GM21360 (cell line): ENCODE results near the gene ANK2.

Experiments used
- ATAC-seq: cut with Tn5 transposase; IDR thresholded peaks from one replicate; pipeline ENCODE4 v1.9.1; 2021; ENCODE audit warnings: mild to moderate bottlenecking, moderate library complexity; ENCODE audit not compliant: unreplicated experiment

Gene ANK2

DNA sequence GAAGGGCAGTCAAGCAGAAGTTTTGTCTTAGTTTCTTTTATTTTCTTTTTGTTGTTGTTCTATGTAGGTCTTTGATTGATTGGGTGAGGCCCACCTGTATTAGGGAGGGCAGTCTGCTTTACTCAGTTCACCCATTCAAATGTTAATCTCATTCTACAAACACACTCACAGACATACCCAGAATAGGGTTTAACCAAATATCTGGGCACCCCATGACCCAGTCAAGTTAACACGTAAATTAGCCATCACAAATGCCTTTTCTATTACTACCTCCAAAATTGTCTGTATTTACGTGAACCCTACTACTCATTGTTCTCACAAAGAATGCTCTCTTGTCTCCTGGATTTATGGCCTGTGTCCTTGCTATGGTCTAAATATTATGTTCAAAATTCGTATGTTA, 339.7 kb downstream of the ANK2 start:
- no peak for ATAC-seq

DNA sequence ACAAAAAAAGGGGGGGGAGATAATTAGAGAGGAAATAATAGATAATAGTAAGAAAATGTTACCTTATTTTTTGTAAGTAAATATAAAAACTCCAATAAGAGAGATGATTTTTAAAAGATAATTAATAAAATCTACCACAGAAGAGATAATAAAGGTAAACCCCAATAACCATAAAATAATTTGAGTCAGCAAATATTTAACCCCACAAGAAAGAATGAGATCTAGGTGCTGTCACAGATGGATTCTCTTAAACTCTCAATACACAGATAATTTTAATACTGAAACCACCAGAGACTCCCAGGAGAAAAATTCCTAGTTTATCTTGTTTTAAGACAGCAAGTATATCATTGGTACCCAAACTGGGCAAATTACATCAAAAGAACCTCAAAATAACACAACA, 341.4 kb downstream of the ANK2 start:
- ATAC-seq = no peak

DNA sequence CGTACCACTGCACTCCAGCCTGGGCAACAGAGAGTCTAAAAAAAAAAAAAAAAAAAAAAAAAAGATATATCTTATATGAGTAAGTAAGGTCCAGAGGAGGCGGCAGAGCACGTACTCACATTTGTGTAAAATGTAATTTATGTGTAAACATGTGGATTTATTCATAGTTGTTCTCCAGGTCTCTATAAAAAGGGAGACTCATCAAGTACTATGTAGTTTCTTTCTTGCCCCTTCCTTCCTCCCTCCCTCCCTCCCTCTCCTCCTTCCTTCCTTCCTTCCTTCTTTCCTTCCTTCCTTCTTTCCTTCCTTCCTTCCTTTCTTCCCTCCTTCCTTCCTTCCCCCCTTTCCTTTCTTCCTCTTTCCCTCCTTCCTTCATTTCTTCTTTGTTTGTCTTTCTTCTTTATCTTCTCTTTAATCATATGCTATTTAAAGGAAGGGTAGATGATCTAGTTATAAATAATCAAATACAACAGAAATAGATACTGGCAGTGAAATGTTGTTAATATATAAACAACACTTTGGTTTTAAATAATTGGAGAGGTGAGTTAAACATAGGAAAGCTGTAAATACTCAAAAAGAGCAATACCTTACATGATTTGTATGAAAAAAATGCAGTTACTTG, 344.8 kb downstream of the ANK2 start:
- ATAC-seq = no peak

DNA sequence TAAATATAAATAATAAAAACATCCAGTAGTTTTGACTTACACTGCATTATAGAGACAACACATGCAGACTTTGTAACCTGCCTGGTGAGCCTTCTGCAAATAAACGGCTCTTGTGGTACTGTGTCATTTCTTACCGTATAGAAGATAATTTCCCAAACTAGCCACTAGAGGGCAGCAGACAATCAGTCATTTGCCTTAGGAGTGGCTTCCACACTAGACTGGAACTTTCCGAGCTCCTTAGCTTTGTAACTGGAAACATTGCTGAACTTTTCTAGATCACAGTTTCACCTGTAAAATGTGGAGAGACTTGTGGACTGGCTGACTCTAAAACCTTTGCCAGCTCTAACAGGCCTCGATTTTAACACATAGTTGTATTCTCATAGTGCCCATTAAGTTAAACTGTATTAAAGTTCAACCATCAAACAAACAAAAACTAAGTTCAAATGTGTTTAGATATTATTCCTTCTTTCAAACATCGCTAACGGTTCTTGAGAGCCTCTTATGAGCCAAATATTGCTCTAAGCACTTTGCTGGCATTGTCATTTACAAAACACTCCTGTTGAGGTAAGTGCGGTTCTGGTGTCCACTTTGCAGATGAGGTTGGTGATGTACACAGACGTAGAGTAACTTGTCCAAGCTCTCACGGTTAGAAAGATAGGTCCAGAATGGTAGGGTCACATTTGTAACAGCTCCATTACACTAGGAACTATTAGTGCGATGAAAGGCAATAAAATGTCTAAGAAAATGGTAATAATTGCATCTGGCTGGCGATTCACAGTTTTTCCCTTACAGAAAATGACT, 345.5 kb downstream of the ANK2 start:
- peak; percentile 91 for ATAC-seq

DNA sequence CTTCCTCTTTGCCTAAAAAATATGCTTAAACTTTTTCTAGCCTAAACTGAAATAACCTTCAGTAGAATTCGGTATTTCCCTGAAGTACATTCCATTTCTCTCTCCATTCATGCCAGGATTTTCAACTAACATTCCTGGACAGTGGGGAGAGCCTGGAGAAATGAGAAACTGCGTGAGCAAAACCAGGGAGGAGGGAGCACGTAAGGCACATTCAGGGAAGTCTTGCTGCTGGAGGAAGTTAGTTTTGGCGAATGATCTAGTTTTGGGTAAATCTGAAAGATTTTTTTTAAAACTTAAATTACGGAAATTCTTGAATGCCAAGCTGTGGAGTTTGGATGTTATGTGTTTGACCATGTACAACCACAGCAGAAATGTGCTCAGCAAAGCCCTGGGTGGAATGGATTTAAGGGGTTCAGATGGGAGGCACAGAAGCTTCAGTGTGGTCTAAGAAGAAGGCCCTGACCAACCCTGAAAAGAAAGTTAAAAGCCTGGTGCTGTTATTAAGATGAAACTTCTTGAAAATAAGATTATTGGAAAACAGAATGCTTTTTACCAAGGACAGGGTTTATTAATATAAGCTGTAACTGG, 347.8 kb downstream of the ANK2 start:
- ATAC-seq = no peak

DNA sequence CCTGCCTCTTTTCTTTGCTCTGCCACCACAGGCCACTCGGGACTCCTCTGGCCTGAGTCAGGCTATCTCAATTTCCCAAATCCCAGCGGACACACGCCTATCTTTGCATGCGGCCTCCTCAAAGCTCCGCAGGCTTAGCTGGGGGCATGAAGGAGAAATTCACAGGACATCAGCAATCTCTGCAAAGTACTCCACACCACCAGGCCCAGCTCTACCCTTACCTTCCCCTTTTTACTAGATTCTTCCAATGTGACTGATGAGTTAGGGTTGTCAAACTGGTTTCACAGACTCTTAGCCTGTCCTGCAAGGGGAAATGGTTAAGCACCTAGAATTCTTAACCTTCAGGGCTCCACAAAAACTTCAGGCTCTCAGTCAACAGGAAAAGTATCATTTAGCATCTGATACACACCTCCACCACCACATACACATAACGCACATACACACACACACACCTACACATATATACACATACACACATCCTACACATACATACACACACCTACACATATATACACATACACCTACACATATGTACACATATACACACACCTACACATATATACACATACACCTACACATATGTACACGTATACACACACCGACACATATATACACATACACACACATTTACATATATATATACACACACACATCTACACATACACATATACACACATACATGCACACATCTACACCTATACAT, 349.1 kb downstream of the ANK2 start:
- ATAC-seq = no peak

DNA sequence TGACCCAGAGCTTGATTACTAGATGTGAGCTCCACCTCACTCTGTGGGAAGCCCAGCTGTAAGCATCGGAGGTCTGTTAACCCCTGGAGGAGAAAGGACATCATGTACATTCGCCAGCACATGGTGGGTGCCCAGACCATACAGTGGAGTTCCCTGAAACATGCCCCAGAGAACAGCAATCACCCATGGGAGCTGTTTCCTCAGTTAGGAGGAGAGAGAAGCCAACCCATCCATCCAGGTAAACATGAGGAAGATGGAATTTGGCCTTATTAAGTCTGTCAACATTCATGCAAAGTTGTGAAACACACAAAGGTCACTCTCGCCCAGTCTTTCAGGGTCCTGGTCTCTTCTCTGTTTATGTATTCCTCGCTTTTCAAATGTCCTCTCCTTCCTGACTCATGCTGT, 354.7 kb downstream of the ANK2 start:
- no peak for ATAC-seq

DNA sequence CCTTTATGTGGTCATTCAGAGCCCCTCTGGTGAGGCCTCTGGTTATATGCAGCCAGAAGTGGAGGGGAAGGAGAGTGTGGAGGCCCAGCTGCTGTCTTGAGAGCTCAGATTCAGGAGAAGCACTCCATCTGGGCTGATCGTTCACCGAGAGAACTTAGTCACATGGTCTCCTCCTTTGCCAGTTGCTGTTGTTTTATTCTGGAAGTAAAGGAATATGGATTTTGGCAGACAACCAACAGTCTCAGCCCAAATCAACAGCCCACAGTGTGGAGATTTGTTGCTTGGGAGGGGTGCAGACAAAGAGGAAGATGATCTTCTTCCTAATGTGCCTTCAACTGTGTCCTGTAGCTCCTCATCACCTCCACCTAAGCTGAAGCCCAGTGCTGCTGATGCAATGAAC, 355.4 kb downstream of the ANK2 start:
- ATAC-seq = no peak

DNA sequence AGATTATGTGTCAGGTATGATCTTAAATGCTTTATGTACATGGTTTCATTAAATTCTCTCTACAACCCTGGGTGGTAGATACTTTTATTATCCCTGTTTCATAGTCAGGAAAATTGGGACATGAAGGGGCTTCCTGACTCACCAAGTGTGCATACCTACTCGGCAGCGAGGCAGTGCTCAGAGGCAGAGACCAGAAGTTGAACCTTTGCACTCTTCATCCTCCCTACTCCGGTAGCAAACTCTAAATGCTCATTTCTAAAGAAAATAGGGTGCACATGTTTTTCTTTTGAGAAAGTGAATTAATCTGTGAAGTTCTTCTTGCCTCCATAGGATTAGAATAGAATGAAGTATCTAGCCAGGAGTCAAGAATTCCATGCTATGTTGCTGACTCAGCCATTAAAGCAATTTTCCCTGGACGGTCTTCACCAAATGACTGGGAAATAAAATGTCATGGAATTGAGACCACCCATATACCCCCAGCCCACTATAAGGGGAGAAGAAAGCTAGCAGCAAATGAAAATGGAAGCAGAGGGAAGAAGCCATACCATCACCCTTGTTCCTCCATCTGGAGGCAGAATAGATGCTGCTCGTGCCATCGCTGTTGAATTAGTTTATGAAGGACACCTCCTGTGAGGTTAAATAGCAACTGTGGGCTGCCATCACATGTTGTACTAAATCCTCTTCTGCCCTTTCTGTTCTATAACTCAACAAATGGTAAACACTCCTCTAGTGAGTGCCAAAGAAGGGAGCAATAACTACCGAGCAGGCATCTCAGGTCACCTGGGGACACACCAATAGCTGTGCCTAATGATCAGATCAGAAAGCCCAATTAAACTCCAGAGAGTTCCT, 356.6 kb downstream of the ANK2 start:
- no peak for ATAC-seq

DNA sequence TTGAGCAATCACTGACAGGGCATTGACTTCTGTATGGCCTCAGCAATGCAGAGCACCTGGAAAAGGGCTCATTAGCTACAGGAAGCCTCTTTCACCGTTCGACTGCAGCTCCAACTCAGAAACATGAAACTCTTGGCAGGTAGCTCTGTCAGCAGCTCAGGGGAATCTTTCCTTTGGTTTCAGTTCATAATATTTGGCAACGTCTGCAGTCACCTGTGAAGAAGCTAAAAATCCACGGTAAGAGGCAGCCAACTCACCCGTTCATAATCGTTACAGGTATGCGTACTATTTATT, 357.2 kb downstream of the ANK2 start:
- ATAC-seq = no peak

DNA sequence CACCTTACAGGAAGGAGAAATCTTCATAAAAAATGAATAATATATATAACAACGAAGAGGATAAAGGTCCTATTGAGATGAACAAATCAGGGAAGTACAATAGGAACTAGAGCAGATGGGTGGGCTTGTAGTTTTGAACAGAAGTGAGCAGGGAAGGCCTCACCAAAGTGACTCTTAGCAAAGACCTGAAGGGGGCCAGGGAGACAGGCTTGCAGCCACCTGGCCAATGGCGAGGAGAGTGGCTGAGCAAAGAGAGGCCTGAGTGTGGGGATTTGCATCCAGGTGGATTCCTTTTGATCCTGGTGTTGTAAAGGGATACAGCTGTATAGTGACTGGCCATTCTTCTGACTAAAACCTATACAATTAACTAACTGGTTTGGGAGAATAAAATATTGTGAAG, 358.0 kb downstream of the ANK2 start:
- no peak for ATAC-seq

DNA sequence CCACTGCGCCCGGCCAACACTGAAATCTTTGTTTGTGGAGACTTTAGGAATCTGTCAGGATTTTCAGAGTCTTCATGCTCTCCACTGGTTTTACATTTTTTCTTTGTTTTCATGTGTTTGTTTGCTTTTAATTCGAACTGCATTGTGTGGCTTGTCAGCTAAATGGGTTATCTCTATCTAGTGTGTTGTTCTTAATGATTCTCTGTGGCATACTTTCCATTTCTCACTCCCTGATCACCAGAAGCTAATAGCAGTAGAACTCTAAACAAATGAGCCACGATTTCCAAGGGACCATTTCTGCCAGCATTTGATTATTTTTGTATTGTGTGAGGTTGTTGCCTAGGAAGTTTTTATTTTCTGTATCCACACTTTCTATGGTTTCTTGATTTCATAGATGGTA, 359.7 kb downstream of the ANK2 start:
- ATAC-seq = no peak

DNA sequence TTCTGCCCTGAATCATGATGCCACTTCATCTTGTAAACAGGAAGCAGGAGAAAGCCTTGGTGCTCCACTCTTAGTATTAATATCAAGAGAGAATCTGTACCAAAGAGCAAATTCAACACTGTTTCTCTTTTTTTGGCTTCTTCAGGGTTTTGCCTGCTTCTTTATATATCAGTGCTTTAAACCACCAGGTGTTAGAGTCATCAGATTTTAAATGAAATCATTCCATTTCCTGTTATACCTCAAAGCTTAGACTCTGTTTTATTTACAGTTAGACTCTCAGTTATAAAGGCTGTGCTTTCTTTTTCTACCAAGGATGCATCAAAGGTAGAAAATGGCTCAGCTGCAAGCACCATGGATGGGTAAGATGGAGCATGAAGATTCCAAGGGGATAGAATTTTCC, 361.2 kb downstream of the ANK2 start:
- ATAC-seq = no peak

DNA sequence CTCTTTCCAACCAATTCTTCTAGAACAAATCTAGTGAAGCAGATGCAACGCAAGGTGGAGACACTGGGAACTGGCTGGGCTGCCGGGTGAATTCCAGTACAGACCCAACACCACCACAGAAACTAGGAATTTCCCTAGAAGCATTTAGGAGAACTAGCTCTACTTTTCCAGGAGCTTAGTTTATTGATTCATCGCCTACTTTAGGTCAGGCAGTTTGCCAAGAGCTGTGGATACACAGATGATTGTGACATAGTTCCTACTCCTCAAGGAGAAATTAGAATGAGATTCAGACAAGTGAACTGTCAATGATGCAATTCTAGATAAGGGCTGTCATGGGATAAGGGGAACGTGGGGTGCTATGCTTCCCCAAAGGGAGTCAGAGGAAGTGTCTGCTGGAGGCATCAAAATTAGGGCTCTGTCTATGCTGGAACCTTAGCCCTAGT, 362.1 kb downstream of the ANK2 start:
- ATAC-seq = no peak

DNA sequence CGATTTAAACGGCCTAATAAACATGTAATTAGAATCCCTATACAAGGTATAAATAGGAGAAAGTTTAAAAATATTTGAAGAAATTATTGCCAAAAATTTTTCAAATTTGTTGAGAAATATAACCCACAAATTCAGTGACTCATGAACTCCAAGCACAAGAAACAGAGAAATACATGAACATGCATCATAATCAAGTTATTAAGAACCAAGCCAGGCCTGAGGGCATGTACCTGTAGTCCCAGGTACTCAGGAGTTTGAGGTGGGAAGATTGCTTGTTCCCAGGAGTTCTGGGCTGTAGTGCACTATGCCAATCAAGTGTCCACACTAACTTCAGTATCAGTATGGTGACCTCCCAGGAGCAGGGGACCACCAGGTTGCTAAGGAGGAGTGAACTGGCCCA, 370.2 kb downstream of the ANK2 start:
- ATAC-seq = no peak

DNA sequence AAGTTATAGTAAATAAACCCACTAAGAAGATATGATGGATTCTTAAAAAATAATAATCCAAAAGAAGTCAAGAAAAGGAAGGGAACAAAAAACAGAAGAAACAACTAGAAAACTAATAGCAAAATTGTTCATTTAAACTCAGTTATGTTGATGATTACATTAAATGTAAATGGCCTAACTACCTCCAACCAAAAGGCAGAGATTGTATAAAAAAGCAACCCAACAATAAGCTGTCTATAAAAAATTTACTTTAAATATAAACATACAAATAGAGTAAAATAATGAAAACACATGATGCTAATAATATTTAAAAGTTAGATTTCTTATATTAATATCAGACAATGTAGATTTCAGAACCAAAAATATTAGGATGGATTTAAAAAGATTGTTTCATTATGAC, 371.5 kb downstream of the ANK2 start:
- no peak for ATAC-seq

DNA sequence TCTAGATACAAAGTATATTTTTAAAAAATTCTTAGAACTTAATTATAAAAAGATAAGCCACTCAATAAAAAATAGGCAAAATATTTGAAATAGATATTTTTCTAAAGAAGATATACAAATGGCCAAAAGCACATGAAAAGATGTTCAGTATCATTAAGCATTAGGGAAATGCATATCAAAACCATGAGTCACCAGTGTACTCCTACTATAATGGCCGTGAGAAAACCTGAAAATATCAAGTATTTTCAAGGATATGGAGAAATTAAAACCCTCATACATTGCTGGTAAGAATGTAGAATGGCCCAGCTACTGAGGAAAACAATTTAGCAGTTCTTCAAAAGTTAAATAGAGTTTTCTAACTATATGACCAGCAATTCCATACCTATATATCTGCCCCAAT, 374.2 kb downstream of the ANK2 start:
- ATAC-seq = no peak

DNA sequence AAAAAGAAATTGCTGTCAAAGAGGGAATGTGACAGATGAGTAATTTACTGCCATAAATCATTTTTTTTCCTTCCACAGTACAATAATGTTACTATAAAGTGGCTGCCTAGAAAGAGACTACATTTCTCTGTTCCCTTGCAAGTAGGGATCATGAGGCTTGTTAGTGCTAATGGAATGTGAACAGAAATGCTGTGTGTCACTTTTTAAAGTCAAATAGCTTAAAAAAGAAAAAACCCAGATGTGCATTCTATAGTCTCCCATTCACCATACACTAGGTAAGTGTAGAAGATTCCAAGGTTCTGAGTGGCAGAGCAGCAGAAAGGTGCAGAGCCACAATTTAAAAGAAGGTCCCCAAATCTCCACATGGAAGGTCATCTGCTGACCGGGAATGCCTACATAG, 383.7 kb downstream of the ANK2 start:
- no peak for ATAC-seq
